ENCODE results near the gene TMEM129. TPM values are rescaled to one million over a fixed set of nuclear protein-coding genes. Genes with fewer than 3 reads are reported as not detected.

Gene TMEM129
- total RNA-seq = 10 to 100 TPM; 19.0 to 19.8 TPM

- Mint-ChIP-seq H3K27ac (peak within 1 kb of the TSS; percentile 98), H3K4me3 (peak within 1 kb of the TSS; percentile 94), H3K36me3 (ENCODE audit: low read depth) (peaks cover 43% of the 10 kb centered on the region), H3K4me1 (ENCODE audit: low read depth) (peaks cover 53% of the 10 kb centered on the region), H3K27me3 (ENCODE audit: low read depth) (no peaks in the 10 kb centered on the region), H3K9me3 (no peaks in the 10 kb centered on the region)
- CTCF ChIA-PET = interaction anchor here (0.7 to 0.9 kb wide), 3 partner anchors 9 to 28 kb away, joined by 3 read pairs; partner anchors contain the start of gene SLBP
- DNase-seq = peak; percentile 96
- intact Hi-C loops (cut with micrococcal nuclease) = loop anchor here (1.0 to 10.0 kb wide), 9 partner anchors 9 to 744 kb away; partner anchors contain the start of genes FAM53A, FGFRL1, MAEA and RNF4
Measured at GRCh38 chr4:1721003-1721665, at the start of gene TMEM129, which contains the start of gene TACC3. Gene TMEM129 (minus strand): TSS chr4:1721323. CDS start chr4:1720837, 486 bp downstream. Gene TACC3 (plus strand): TSS chr4:1721521. CDS start chr4:1723422, 1,901 bp downstream.

GRCh38 chr4:1770791-1771231 lies 49.7 kb upstream of the TMEM129 start:
- H3K27me3 Mint-ChIP-seq (ENCODE audit: low read depth) = peaks cover 7% of the 10 kb centered on the region
- no peak overlapping the region for H3K27ac Mint-ChIP-seq
- intact Hi-C loops (cut with micrococcal nuclease) = no loop called here
- H3K9me3 Mint-ChIP-seq = no peaks in the 10 kb centered on the region
- H3K36me3 Mint-ChIP-seq (ENCODE audit: low read depth) = no peaks in the 10 kb centered on the region
- CTCF ChIA-PET = interaction anchor here (0.7 to 0.8 kb wide), 2 partner anchors 11 to 23 kb away, joined by 3 to 5 read pairs; no protein-coding TSS in a partner anchor
- DNase-seq = no peak
- H3K4me1 Mint-ChIP-seq (ENCODE audit: low read depth) = peaks cover 5% of the 10 kb centered on the region
- no peak overlapping the region for H3K4me3 Mint-ChIP-seq

GRCh38 chr4:1770245-1770644 lies 49.1 kb upstream of the TMEM129 start:
- CTCF ChIA-PET = interaction anchor here (0.7 to 0.8 kb wide), 2 partner anchors 12 to 22 kb away, joined by 3 to 5 read pairs; no protein-coding TSS in a partner anchor
- H3K4me1 Mint-ChIP-seq (ENCODE audit: low read depth) = peaks cover 5% of the 10 kb centered on the region
- no peaks in the 10 kb centered on the region for H3K36me3 Mint-ChIP-seq (ENCODE audit: low read depth)
- H3K27ac Mint-ChIP-seq = no peak overlapping the region
- intact Hi-C loops (cut with micrococcal nuclease) = no loop called here
- H3K27me3 Mint-ChIP-seq (ENCODE audit: low read depth) = peaks cover 13% of the 10 kb centered on the region
- DNase-seq = no peak
- no peaks in the 10 kb centered on the region for H3K9me3 Mint-ChIP-seq
- no peak overlapping the region for H3K4me3 Mint-ChIP-seq

- DNase-seq = no peak
- Mint-ChIP-seq H3K27ac (no peak overlapping the region), H3K4me1 (ENCODE audit: low read depth) (peaks cover 5% of the 10 kb centered on the region), H3K27me3 (ENCODE audit: low read depth) (peaks cover 13% of the 10 kb centered on the region), H3K4me3 (no peak overlapping the region), H3K36me3 (ENCODE audit: low read depth) (no peaks in the 10 kb centered on the region), H3K9me3 (no peaks in the 10 kb centered on the region)
- intact Hi-C loops (cut with micrococcal nuclease) = no loop called here
- CTCF ChIA-PET = interaction anchor here (0.8 to 1.0 kb wide), 2 partner anchors 21 to 40 kb away, joined by 3 read pairs; no protein-coding TSS in a partner anchor
Measured at GRCh38 chr4:1769692-1770091, 48.6 kb upstream of the TMEM129 start.

GRCh38 chr4:1768367-1769034 lies 47.4 kb upstream of the TMEM129 start:
- peaks cover 5% of the 10 kb centered on the region for H3K4me1 Mint-ChIP-seq (ENCODE audit: low read depth)
- CTCF ChIA-PET = interaction anchor here (1.5 kb wide), 1 partner anchor 21 kb away, joined by 11 read pairs; no protein-coding TSS in a partner anchor
- H3K27ac Mint-ChIP-seq = no peak overlapping the region
- intact Hi-C loops (cut with micrococcal nuclease) = loop anchor here (1.0 kb wide), 1 partner anchor 20 kb away; no protein-coding TSS in a partner anchor
- H3K27me3 Mint-ChIP-seq (ENCODE audit: low read depth) = peaks cover 13% of the 10 kb centered on the region
- H3K9me3 Mint-ChIP-seq = no peaks in the 10 kb centered on the region
- peak overlapping the region; percentile 41 for H3K4me3 Mint-ChIP-seq
- no peaks in the 10 kb centered on the region for H3K36me3 Mint-ChIP-seq (ENCODE audit: low read depth)
- no peak for DNase-seq

- H3K27me3 Mint-ChIP-seq (ENCODE audit: low read depth) = peaks cover 13% of the 10 kb centered on the region
- CTCF ChIA-PET = interaction anchor here (0.6 to 1.5 kb wide), 2 partner anchors 20 to 81 kb away, joined by 3 to 11 read pairs; no protein-coding TSS in a partner anchor
- H3K27ac Mint-ChIP-seq = no peak overlapping the region
- peak; percentile 53 for DNase-seq
- H3K9me3 Mint-ChIP-seq = no peaks in the 10 kb centered on the region
- H3K36me3 Mint-ChIP-seq (ENCODE audit: low read depth) = no peaks in the 10 kb centered on the region
- H3K4me3 Mint-ChIP-seq = peak overlapping the region; percentile 24
- peaks cover 5% of the 10 kb centered on the region for H3K4me1 Mint-ChIP-seq (ENCODE audit: low read depth)
- intact Hi-C loops (cut with micrococcal nuclease) = loop anchor here (1.0 to 2.0 kb wide), 2 partner anchors 15 to 20 kb away; no protein-coding TSS in a partner anchor
Measured at GRCh38 chr4:1767770-1768366, 46.7 kb upstream of the TMEM129 start.

GRCh38 chr4:1767061-1767769 lies 46.1 kb upstream of the TMEM129 start:
- intact Hi-C loops (cut with micrococcal nuclease) = loop anchor here (2.0 kb wide), 1 partner anchor 14 kb away; no protein-coding TSS in a partner anchor
- DNase-seq = no peak
- CTCF ChIA-PET = interaction anchor here (0.6 to 1.5 kb wide), 2 partner anchors 20 to 82 kb away, joined by 3 to 11 read pairs; no protein-coding TSS in a partner anchor
- Mint-ChIP-seq H3K4me3 (no peak overlapping the region), H3K9me3 (no peaks in the 10 kb centered on the region), H3K27ac (no peak overlapping the region), H3K36me3 (ENCODE audit: low read depth) (no peaks in the 10 kb centered on the region), H3K4me1 (ENCODE audit: low read depth) (peaks cover 5% of the 10 kb centered on the region), H3K27me3 (ENCODE audit: low read depth) (peaks cover 15% of the 10 kb centered on the region)

- intact Hi-C loops (cut with micrococcal nuclease) = loop anchor here (2.0 kb wide), 1 partner anchor 14 kb away; no protein-coding TSS in a partner anchor
- no peak overlapping the region for H3K4me3 Mint-ChIP-seq
- no peak for DNase-seq
- H3K36me3 Mint-ChIP-seq (ENCODE audit: low read depth) = no peaks in the 10 kb centered on the region
- H3K27ac Mint-ChIP-seq = no peak overlapping the region
- no peaks in the 10 kb centered on the region for H3K9me3 Mint-ChIP-seq
- H3K27me3 Mint-ChIP-seq (ENCODE audit: low read depth) = peaks cover 15% of the 10 kb centered on the region
- CTCF ChIA-PET = interaction anchor here (1.2 kb wide), 1 partner anchor 15 kb away, joined by 3 read pairs; no protein-coding TSS in a partner anchor
- peaks cover 4% of the 10 kb centered on the region for H3K4me1 Mint-ChIP-seq (ENCODE audit: low read depth)
Measured at GRCh38 chr4:1766106-1767060, 45.3 kb upstream of the TMEM129 start.

- Mint-ChIP-seq H3K4me3 (no peak overlapping the region), H3K9me3 (no peaks in the 10 kb centered on the region), H3K27me3 (ENCODE audit: low read depth) (peaks cover 15% of the 10 kb centered on the region), H3K36me3 (ENCODE audit: low read depth) (no peaks in the 10 kb centered on the region), H3K4me1 (ENCODE audit: low read depth) (peaks cover 4% of the 10 kb centered on the region), H3K27ac (no peak overlapping the region)
- intact Hi-C loops (cut with micrococcal nuclease) = loop anchor here (2.0 kb wide), 1 partner anchor 13 kb away; no protein-coding TSS in a partner anchor
- DNase-seq = no peak
- CTCF ChIA-PET = interaction anchor here (1.2 kb wide), 1 partner anchor 14 kb away, joined by 3 read pairs; no protein-coding TSS in a partner anchor
Measured at GRCh38 chr4:1765409-1766072, 44.4 kb upstream of the TMEM129 start.

GRCh38 chr4:1764670-1765069 lies 43.5 kb upstream of the TMEM129 start:
- Mint-ChIP-seq H3K27ac (no peak overlapping the region), H3K9me3 (no peaks in the 10 kb centered on the region), H3K4me3 (no peak overlapping the region), H3K36me3 (ENCODE audit: low read depth) (no peaks in the 10 kb centered on the region), H3K4me1 (ENCODE audit: low read depth) (peaks cover 8% of the 10 kb centered on the region), H3K27me3 (ENCODE audit: low read depth) (peaks cover 15% of the 10 kb centered on the region)
- CTCF ChIA-PET = no interaction called here
- DNase-seq = no peak
- intact Hi-C loops (cut with micrococcal nuclease) = no loop called here
